ENCODE measurements around the gene ADCY3.
"Not testable (repeated sequence)": the region's sequence is repeated elsewhere in the genome, so short reads cannot be mapped to it uniquely, and the experiment has no call there.

Gene ADCY3

GRCh38 chr2:24852026-24852425 lies 68.0 kb downstream of the ADCY3 start:
- DNase-seq (ENCODE audit: low read depth in 1 of 2, low spot score in 1 of 2): no peak

- DNase-seq (ENCODE audit: low read depth in 1 of 2, low spot score in 1 of 2): no peak
These were observed 69.1 kb downstream of the ADCY3 start for GRCh38 chr2:24850944-24851343.

GRCh38 chr2:24845691-24846090 lies 74.3 kb downstream of the ADCY3 start:
- DNase-seq (ENCODE audit: low read depth in 1 of 2, low spot score in 1 of 2): no peak

- DNase-seq (ENCODE audit: low read depth in 1 of 2, low spot score in 1 of 2): no peak
These were observed 75.9 kb downstream of the ADCY3 start for GRCh38 chr2:24844023-24844685.

GRCh38 chr2:24843330-24843860 lies 76.6 kb downstream of the ADCY3 start:
- no peak for DNase-seq (ENCODE audit: low read depth in 1 of 2, low spot score in 1 of 2)

GRCh38 chr2:24842081-24843050 lies 77.7 kb downstream of the ADCY3 start:
- DNase-seq (ENCODE audit: low read depth in 1 of 2, low spot score in 1 of 2): no peak

GRCh38 chr2:24840962-24841945 lies 78.8 kb downstream of the ADCY3 start:
- DNase-seq (ENCODE audit: low read depth in 1 of 2, low spot score in 1 of 2): no peak

GRCh38 chr2:24840164-24840869 lies 79.7 kb downstream of the ADCY3 start:
- no peak for DNase-seq (ENCODE audit: low read depth in 1 of 2, low spot score in 1 of 2)

- DNase-seq (ENCODE audit: low read depth in 1 of 2, low spot score in 1 of 2): no peak
These were observed 80.3 kb downstream of the ADCY3 start for GRCh38 chr2:24839729-24840128.

GRCh38 chr2:24838541-24838940 lies 81.5 kb downstream of the ADCY3 start:
- DNase-seq (ENCODE audit: low read depth in 1 of 2, low spot score in 1 of 2): no peak

GRCh38 chr2:24837996-24838513 lies 82.0 kb downstream of the ADCY3 start:
- DNase-seq (ENCODE audit: low read depth in 1 of 2, low spot score in 1 of 2): no peak

GRCh38 chr2:24836706-24837105 lies 83.3 kb downstream of the ADCY3 start:
- DNase-seq (ENCODE audit: low read depth in 1 of 2, low spot score in 1 of 2): no peak

GRCh38 chr2:24836206-24836605 lies 83.8 kb downstream of the ADCY3 start:
- DNase-seq (ENCODE audit: low read depth in 1 of 2, low spot score in 1 of 2): no peak

GRCh38 chr2:24835411-24835810 lies 84.6 kb downstream of the ADCY3 start:
- DNase-seq (ENCODE audit: low read depth in 1 of 2, low spot score in 1 of 2): not testable (repeated sequence)

GRCh38 chr2:24834733-24835395 lies 85.2 kb downstream of the ADCY3 start:
- no peak for DNase-seq (ENCODE audit: low read depth in 1 of 2, low spot score in 1 of 2)

- no peak for DNase-seq (ENCODE audit: low read depth in 1 of 2, low spot score in 1 of 2)
These were observed 86.0 kb downstream of the ADCY3 start for GRCh38 chr2:24833821-24834732.

- DNase-seq (ENCODE audit: low read depth in 1 of 2, low spot score in 1 of 2): no peak
These were observed 86.9 kb downstream of the ADCY3 start for GRCh38 chr2:24832931-24833701.

GRCh38 chr2:24832521-24832920 lies 87.5 kb downstream of the ADCY3 start:
- DNase-seq (ENCODE audit: low read depth in 1 of 2, low spot score in 1 of 2): no peak
